Body of pancreas (tissue), 4 donors: Measurements from ENCODE around the gene MYOZ1.

Source experiments
- POLR2A ChIP-seq, 3 donors: fragments of 450-650 bp; IDR thresholded peaks; one replicate each; pipeline ENCODE4 v1.6.1; 2016; ENCODE audit warnings: antibody characterized with exemption in 3 of 3, mild to moderate bottlenecking in 2 of 3
- TF ChIP-seq, protein P1 (sequence below), 7 experiments: fragments of 450-650 bp in 4 of 7; fragments of 200-600 bp in 3 of 7; sonication (generic) in 3 of 7; IDR thresholded peaks; one replicate each; pipeline ENCODE4 v1.5.1; 2016 to 2019; ENCODE audit warnings: antibody characterized with exemption in 7 of 7

DNA sequence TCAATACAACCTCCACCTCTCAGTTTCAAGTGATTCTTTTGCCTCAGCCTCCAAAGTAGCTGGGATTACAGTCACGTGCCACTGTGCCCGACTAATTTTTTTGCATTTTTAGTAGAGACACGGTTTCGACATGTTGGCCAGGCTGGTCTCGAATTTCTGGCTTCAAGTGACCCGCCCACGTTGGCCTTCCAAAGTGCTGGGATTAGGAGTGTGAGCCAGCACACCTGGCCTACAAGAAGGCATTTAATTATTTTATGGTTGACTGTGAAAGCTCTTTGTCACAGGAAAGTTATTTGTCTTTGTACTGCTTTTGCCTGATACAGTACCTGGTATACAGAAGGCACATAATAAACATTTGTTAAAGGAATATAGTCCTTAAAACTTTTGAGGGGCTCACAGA lies 12.9 kb downstream of the MYOZ1 start:
- TF ChIP-seq, protein P1, sequence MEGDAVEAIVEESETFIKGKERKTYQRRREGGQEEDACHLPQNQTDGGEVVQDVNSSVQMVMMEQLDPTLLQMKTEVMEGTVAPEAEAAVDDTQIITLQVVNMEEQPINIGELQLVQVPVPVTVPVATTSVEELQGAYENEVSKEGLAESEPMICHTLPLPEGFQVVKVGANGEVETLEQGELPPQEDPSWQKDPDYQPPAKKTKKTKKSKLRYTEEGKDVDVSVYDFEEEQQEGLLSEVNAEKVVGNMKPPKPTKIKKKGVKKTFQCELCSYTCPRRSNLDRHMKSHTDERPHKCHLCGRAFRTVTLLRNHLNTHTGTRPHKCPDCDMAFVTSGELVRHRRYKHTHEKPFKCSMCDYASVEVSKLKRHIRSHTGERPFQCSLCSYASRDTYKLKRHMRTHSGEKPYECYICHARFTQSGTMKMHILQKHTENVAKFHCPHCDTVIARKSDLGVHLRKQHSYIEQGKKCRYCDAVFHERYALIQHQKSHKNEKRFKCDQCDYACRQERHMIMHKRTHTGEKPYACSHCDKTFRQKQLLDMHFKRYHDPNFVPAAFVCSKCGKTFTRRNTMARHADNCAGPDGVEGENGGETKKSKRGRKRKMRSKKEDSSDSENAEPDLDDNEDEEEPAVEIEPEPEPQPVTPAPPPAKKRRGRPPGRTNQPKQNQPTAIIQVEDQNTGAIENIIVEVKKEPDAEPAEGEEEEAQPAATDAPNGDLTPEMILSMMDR (IDR thresholded peaks at IDR 0.05): no peak
- no peak for TF ChIP-seq POLR2A (IDR thresholded peaks at IDR 0.05)
